Skeletal muscle tissue (tissue), 4 donors: ENCODE results near the gene ANGPT4. TPM values are rescaled to one million over a fixed set of nuclear protein-coding genes. Genes with fewer than 3 reads are reported as not detected.

Source experiments
- H3K27ac ChIP-seq: one replicate; pipeline ENCODE4 v1.7.0; 2013; ENCODE audit warnings: mild to moderate bottlenecking, low read depth, low read length, inconsistent platforms
- H3K27me3 ChIP-seq, 3 donors: one replicate each; pipeline ENCODE4 v1.7.0; 2013; ENCODE audit warnings: low read length in 3 of 3; ENCODE audit not compliant: control insufficient read depth in 3 of 3, insufficient read depth in 3 of 3
- H3K36me3 ChIP-seq, 3 donors: one replicate each; pipeline ENCODE4 v1.7.0; 2013; ENCODE audit warnings: low read length in 3 of 3; ENCODE audit not compliant: control insufficient read depth in 3 of 3, insufficient read depth in 3 of 3
- H3K4me1 ChIP-seq, 3 donors: one replicate each; pipeline ENCODE4 v1.7.0; 2013; ENCODE audit warnings: low read length in 3 of 3, mild to moderate bottlenecking in 3 of 3; ENCODE audit not compliant: control insufficient read depth in 3 of 3, insufficient read depth in 3 of 3
- H3K4me3 ChIP-seq, 3 donors: one replicate each; pipeline ENCODE4 v1.7.0; 2013; ENCODE audit warnings: low read length in 3 of 3
- H3K9ac ChIP-seq, 3 donors: one replicate each; pipeline ENCODE4 v1.7.0; 2013; ENCODE audit warnings: low read length in 3 of 3, mild to moderate bottlenecking in 3 of 3, moderate library complexity in 2 of 3, low read depth in 1 of 3
- H3K9me3 ChIP-seq, 3 donors: one replicate each; pipeline ENCODE4 v1.7.0; 2013; ENCODE audit warnings: low read length in 3 of 3; ENCODE audit not compliant: control insufficient read depth in 3 of 3
- total RNA-seq: library from RNA; depleted of rRNA; stranded (reverse); fragments of >200 nt; gene quantifications from one replicate; pipeline ENCODE4 v1.2.3, GENCODE V29; 2014
- donor health status: Osteomylitis.

ANGPT4 gene
- total RNA-seq, 1 donor from 2014 or later = under 0.01 TPM

GRCh38 chr20:955656-956055 is 39.5 kb upstream of the ANGPT4 start:
- H3K27ac ChIP-seq = no peak overlapping the region
- H3K4me3 ChIP-seq = no peak overlapping the region
- H3K9me3 ChIP-seq = no peaks in the 10 kb centered on the region
- no peaks in the 10 kb centered on the region for H3K36me3 ChIP-seq
- H3K27me3 ChIP-seq = peaks cover 35 to 50% (median 39%) of the 10 kb centered on the region in 3 donors
- H3K4me1 ChIP-seq = peaks cover 2 to 4% (median 3%) of the 10 kb centered on the region in 3 donors
- H3K9ac ChIP-seq = no peak overlapping the region

GRCh38 chr20:955111-955510 is 39.0 kb upstream of the ANGPT4 start:
- Histone ChIP-seq H3K9ac (no peak overlapping the region), H3K4me1 (peaks cover 2 to 4% (median 3%) of the 10 kb centered on the region in 3 donors), H3K4me3 (no peak overlapping the region), H3K36me3 (no peaks in the 10 kb centered on the region), H3K27ac (no peak overlapping the region), H3K9me3 (no peaks in the 10 kb centered on the region), H3K27me3 (peaks cover 35 to 46% (median 35%) of the 10 kb centered on the region in 3 donors)

GRCh38 chr20:953742-954141 is 37.6 kb upstream of the ANGPT4 start:
- peaks cover 30 to 43% (median 31%) of the 10 kb centered on the region in 3 donors for H3K27me3 ChIP-seq
- H3K36me3 ChIP-seq = no peaks in the 10 kb centered on the region

GRCh38 chr20:952196-952795 is 36.2 kb upstream of the ANGPT4 start:
- peaks cover 28 to 36% (median 28%) of the 10 kb centered on the region in 3 donors for H3K27me3 ChIP-seq

More at GRCh38 chr20:953742-954141, 37.6 kb upstream of the ANGPT4 start:
- Histone ChIP-seq H3K4me3 (no peak overlapping the region), H3K9me3 (no peaks in the 10 kb centered on the region), H3K4me1 (peaks cover 2 to 4% (median 3%) of the 10 kb centered on the region in 3 donors), H3K27ac (no peak overlapping the region), H3K9ac (no peak overlapping the region)

GRCh38 chr20:951384-952169 is 35.4 kb upstream of the ANGPT4 start:
- H3K27ac ChIP-seq = no peak overlapping the region
- H3K9me3 ChIP-seq = no peaks in the 10 kb centered on the region
- peaks cover 32 to 38% (median 34%) of the 10 kb centered on the region in 3 donors for H3K27me3 ChIP-seq
- H3K4me1 ChIP-seq = peaks cover 2 to 4% (median 3%) of the 10 kb centered on the region in 3 donors
- no peak overlapping the region for H3K4me3 ChIP-seq
- no peaks in the 10 kb centered on the region for H3K36me3 ChIP-seq
- no peak overlapping the region for H3K9ac ChIP-seq

More at GRCh38 chr20:952196-952795, 36.2 kb upstream of the ANGPT4 start:
- H3K4me1 ChIP-seq = peaks cover 2 to 4% (median 3%) of the 10 kb centered on the region in 3 donors
- no peak overlapping the region for H3K27ac ChIP-seq
- no peaks in the 10 kb centered on the region for H3K36me3 ChIP-seq
- no peaks in the 10 kb centered on the region for H3K9me3 ChIP-seq
- H3K9ac ChIP-seq = no peak overlapping the region
- H3K4me3 ChIP-seq = no peak overlapping the region

GRCh38 chr20:949717-950116 is 33.6 kb upstream of the ANGPT4 start:
- Histone ChIP-seq H3K27me3 (peaks cover 22 to 39% (median 30%) of the 10 kb centered on the region in 3 donors), H3K9ac (no peak overlapping the region), H3K4me3 (no peak overlapping the region), H3K9me3 (no peaks in the 10 kb centered on the region), H3K36me3 (no peaks in the 10 kb centered on the region), H3K27ac (no peak overlapping the region), H3K4me1 (no peaks in the 10 kb centered on the region)

GRCh38 chr20:946826-947225 is 30.7 kb upstream of the ANGPT4 start:
- H3K27ac ChIP-seq = no peak overlapping the region
- H3K36me3 ChIP-seq = no peaks in the 10 kb centered on the region
- H3K27me3 ChIP-seq = peaks cover 13 to 35% (median 26%) of the 10 kb centered on the region in 3 donors
- H3K4me3 ChIP-seq = no peak overlapping the region
- no peaks in the 10 kb centered on the region for H3K4me1 ChIP-seq
- no peaks in the 10 kb centered on the region for H3K9me3 ChIP-seq
- H3K9ac ChIP-seq = no peak overlapping the region

GRCh38 chr20:945841-946240 is 29.7 kb upstream of the ANGPT4 start:
- Histone ChIP-seq H3K4me1 (no peaks in the 10 kb centered on the region), H3K9me3 (no peaks in the 10 kb centered on the region), H3K27ac (no peak overlapping the region), H3K36me3 (no peaks in the 10 kb centered on the region), H3K4me3 (no peak overlapping the region), H3K27me3 (peaks cover 11 to 35% (median 23%) of the 10 kb centered on the region in 3 donors), H3K9ac (no peak overlapping the region)

- Histone ChIP-seq H3K9ac (no peak overlapping the region), H3K36me3 (no peaks in the 10 kb centered on the region), H3K27me3 (peaks cover 12 to 36% (median 23%) of the 10 kb centered on the region in 3 donors), H3K4me3 (no peak overlapping the region), H3K4me1 (no peaks in the 10 kb centered on the region), H3K27ac (no peak overlapping the region), H3K9me3 (no peaks in the 10 kb centered on the region)
These were observed 28.8 kb upstream of the ANGPT4 start for GRCh38 chr20:944774-945410.

GRCh38 chr20:944148-944547 is 28.0 kb upstream of the ANGPT4 start:
- Histone ChIP-seq H3K9me3 (no peaks in the 10 kb centered on the region), H3K4me3 (no peak overlapping the region), H3K27me3 (peaks cover 12 to 33% (median 23%) of the 10 kb centered on the region in 3 donors), H3K9ac (no peak overlapping the region), H3K27ac (no peak overlapping the region), H3K4me1 (no peaks in the 10 kb centered on the region), H3K36me3 (no peaks in the 10 kb centered on the region)
